GM21381 (cell line): ENCODE data around the gene TRAF3IP1.
"Not testable (repeated sequence)": the region's sequence is repeated elsewhere in the genome, so short reads cannot be mapped to it uniquely, and the experiment has no call there.

ENCODE experiments used
- ATAC-seq: cut with Tn5 transposase; IDR thresholded peaks from one replicate; pipeline ENCODE4 v1.9.1; 2021; ENCODE audit warnings: mild to moderate bottlenecking, moderate library complexity; ENCODE audit not compliant: unreplicated experiment

TRAF3IP1 gene

DNA sequence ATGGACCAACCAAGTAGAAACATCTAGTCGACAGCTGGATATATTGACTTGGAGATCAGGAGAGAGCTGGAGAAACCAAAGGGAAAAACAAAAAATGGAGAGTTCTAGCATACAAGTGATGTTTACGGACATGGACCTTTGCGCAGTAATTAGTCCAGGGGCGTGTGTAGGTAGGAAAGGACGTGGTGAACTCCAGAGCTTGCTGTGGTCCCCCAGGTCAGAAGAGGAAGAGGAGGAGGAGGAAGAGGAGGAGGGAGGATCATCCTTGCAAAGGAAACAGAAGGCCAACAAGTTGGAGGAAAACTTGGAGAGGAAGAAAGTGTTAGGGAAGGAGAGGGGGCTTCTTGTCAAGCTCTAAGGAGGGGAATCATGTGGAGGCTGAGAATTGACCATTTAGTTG is 17.5 kb downstream of the TRAF3IP1 start:
- no peak for ATAC-seq

DNA sequence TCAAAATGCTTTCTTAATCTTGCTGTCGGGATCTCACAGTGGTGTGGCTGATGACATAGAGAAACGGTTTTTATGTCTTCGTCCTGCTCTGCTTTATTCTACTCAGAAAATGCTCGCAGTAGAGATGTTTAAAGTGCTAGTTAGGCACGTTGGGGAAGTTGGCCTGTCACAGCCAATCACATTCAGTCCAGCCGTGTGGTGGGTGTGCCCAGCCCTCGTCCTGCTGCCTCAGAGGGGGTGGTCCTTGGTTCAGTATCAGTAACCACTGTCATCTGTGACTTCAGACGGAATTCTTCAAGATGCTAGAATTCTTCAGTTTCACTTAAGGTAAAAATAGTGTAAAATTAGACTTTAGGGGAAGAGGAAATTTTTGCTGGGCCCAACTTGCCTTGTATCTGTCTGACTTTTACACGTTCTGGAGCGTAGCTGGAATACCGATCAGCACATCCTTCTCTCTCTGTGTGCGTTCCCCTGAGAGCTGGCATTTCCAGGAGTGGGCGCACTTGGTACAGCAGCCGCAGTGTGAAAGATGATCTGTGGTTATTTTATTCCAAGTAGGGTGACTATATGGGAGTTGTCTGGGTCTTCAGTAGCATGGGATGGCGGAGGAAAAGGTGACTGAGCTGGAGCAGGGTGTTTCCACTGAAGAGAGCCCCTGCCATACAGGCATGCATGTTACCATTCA is 18.5 kb downstream of the TRAF3IP1 start:
- no peak for ATAC-seq

DNA sequence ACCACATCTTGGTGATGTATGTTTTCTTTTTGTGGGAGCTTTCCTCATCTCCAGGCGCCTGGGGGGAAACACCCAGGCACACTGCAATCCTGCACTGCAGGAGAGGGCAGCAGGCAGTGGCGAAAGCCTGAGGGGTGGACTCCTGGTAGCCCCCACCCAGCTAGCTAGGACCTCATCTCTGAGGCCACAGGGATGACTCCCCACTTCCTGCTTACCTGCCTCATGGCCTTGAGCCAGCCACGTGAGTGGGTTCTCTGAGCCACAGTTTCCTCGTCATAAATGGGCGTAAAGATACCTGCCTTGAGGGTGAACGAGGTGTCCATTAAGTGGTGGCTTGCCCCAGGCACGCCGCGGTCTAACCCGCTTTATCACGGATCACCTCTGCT is 19.1 kb downstream of the TRAF3IP1 start:
- no peak for ATAC-seq

DNA sequence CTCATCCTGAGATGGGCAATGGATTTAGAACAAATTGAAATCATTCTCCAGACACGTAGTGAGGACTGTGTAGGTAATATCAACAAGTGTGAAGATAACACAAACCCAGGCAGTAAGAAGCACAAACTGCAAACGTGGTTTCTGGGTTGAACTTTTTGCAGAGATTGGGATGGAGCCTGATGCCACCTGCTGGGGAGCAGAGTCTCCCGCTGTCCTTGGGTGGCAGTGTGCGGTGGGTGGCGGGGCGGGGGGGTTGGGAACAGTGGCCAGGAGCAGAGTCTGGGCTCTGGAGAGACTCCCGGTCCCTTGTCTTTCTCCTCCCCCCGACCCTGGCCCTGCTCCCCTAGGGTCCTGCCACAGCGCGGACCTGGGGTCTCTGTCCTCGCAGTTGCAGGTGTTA is 19.5 kb downstream of the TRAF3IP1 start:
- ATAC-seq: no peak

DNA sequence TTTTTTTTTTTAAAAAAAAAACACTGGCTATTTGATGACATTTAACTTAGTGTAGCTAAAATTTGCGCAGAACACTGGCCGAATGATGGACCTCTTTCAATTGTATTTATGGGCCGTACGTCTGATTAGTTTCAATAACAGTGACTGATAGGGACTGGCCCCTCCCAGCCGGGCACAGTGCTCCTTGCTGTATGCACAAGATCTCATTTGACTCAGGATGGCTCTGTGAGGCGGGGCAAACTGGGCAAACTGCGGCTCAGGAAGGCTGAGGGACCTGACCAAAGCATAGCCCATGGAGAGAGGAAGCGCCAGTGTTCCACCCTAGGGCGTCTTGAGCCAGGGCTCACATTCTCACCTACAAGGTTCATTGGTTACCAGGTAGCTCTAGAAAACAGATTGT is 21.2 kb downstream of the TRAF3IP1 start:
- no peak for ATAC-seq

DNA sequence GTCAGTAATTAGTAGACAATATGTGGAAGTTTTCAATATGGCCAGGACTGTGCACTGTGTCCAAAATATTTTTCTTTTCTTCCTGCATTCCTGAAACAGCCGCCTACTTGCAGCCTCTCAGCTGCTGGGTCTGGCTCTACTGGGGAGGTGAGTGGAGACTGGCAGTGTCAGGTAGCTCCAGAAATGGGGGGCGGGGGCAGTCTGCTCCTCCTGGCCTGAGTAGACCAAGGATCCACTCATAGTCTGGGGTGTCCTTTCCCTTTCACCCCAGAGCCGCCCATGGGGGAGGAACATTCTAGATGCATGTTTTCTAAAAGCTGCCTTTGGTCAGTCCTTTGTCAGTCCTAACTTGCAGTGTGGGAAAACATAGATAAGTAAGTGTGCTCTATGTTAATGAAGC is 23.7 kb downstream of the TRAF3IP1 start:
- no peak for ATAC-seq

DNA sequence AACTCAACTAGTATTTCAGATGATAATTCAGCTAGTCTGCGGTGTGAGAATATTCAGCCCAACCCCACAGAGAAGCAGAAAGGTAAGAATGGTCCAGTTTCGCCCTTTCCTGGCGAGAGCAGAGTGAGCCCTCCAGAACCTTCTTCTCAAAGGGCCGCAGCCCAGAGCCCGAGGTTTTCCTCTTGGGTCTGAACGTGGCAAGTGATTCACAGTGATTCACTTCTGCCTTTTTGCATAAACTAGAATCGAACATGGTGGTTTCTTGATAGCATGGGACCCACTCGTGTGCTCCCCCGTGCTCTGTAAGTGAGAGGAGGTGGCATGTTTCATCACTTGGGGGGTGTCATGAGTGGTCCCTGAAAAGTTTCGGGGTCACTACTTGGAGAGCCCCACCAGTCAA is 24.2 kb downstream of the TRAF3IP1 start:
- ATAC-seq: no peak

DNA sequence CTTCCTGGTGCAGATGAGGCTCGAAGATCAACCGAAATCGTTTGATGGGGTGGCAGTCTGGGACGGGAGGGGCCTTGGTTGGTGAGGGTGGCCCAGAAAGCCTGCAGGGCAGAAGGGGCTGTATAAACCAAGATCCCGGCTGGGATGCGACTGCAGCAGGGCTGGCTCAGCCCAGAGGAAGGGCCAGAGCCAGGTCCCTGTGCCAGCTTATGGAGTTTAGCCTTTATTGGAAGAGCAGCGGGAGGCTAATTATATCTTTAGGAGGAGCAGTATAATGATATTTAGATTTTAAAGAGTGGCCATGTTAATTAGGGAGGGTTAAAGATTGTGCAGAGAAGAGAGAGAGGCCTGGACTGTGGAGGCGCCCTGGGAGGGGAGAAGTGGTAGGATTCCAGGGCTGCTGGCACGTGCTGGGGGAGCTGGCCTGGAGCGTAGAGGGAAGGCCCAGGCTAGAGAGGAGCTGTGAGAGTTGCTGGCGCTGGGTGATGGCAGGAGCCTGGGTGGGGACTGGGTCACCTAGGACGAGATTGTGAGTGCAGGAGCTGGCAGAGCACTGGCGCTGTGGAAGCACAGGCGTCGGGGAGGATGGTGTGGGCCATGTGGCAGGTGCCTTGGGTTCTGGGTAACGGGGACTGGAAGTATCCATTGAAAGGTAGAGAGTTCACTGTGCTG is 25.1 kb downstream of the TRAF3IP1 start:
- no peak for ATAC-seq

DNA sequence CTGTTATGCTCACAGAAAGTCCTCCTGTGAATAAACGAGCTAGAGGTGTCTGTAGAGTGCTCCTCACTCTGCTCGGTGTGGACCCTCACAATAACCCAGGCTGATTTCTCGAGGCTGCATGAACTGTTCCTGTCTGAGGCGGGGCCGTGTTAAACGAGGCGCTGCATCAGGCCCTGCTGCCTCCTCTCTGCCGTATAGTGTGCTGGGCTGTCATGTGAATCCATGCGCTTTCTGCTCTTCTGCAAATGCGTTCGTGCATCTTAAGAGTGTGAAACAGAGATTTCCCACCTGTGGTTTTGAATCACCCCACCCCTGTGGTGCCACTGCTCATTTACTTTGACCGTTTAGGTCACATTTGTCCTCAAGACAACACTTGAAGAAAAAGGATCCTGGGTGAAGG is 26.2 kb downstream of the TRAF3IP1 start:
- no peak for ATAC-seq

DNA sequence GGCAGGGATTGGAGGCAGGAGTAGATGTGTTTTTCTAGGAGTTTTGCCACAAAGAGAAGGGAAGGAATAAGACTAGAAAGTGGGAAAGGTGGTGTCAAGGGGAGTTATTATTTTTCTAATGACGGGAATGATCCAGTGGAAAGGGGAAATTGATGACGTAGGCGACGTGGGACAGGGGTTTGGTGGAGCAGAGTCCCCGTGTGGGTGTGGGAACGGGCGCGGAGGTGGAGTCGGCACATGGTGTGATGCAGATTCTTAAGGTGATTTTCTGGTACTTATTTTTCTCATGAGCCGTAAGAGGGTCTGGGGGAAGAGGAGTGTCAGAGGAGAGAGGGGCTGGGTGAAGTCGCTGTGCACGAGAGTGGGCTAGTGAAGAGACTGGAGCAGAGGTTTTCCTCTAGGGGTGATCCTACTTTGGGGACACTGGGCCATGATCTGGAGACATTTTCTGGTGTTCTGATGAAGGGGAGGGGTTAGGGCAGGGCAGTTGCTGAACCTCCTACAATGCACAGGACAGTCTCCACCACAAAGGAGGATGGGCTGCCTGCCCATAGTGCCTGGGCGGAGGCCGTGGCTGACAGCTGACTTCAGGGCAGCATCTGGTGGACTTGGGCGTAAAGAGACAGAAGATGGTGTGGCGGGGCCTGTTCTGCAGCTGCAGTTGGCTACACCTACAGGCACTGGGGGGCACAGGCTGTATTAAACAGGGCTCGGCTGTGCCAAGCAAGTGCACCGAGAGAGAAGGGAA is 30.0 kb downstream of the TRAF3IP1 start:
- ATAC-seq: no peak

DNA sequence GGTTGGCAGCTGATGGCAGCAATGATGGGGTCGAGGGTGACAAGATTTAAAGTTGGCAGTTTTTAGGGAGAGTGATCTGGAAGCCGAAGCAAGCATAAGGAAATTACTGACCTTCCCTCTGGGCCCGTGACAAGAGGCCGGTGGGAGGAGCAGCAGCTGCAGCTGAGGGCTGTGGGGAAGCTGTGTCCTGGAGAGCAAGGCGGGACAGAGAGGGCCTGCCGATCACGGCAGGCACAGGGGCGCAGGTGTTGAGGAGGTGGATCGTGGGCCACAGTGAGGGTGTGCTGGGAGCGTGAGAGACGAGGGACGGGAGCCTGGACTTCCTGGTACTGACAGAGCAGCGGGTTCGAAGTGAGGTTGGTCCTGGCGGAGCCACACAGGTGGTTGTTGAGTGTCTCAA is 31.0 kb downstream of the TRAF3IP1 start:
- no peak for ATAC-seq

DNA sequence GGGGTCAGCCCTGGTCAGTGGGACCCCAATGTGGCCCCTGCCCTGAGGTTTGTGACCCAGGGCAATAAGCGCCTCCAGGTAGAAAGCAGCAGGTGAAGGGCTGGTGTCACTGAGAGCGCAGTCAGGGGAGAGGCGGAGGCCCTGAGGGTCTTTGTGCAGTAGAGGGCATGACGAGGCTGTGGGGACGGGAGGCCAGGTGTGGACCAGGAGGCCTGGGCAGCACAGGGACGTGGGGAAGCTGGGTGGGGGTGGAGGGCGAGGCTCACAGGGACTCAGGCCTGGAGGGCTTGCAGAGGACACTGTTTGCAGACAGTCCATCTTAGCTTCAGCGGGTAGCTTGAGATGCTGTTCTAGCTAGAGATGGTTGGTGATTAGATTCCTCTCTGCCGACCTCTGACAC is 32.0 kb downstream of the TRAF3IP1 start:
- ATAC-seq: no peak

DNA sequence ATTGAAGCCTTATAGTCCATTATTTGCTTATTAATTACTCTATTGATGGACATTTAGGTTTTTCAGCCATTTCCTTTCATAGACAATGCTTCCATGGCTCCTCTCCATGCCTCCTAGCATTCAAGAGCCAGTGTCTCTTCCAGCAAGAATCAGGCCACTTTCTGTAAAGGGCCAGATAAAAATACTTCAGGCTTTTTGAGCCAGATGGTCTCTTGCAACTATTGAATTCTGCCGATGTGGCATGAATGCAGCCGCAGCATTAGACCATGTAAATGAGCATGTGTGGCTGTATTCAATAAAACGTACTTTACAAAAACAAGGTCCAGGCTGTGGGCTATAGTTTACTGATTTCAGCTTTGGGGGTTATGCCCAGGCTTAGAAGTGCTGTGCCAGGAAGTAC is 38.5 kb downstream of the TRAF3IP1 start:
- ATAC-seq: no peak

DNA sequence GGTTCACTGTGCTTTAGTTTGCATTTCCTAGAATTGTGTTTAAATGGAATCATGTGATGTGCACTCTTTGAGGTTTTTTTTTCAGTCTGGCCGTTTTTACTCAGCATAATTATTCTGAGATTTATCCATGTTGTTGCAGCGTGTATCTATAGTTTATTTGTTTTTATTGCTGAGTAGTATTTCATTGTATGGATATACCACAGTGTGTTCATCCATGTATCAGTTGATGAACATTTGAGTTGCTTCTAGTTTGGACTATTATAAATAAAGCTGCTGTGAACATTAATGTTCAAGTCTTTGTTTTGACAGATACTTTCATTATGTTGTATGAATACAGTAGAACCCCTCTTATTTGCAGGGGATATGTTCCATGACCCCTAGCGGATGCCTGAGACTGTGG is 39.1 kb downstream of the TRAF3IP1 start:
- ATAC-seq: no peak

DNA sequence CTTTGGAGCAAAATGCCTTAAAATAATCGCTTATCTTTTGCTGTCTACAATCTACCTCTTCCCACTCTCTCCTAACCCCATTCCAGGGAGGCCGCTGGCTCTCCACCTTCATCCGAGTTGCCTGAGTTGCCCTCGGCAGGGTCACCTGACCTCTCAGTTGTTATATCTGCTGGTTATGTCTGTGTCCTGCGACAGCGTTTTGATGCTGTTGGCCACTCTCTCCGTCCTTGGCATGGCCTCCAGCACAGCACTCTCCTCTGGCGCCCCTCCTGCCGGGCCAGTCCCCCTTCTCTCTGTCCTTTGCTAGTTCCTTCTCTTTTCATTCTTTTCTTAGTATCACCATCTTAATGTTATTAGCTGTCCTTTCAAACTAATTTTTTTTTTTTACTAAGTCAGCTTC is 41.6 kb downstream of the TRAF3IP1 start:
- ATAC-seq: no peak

DNA sequence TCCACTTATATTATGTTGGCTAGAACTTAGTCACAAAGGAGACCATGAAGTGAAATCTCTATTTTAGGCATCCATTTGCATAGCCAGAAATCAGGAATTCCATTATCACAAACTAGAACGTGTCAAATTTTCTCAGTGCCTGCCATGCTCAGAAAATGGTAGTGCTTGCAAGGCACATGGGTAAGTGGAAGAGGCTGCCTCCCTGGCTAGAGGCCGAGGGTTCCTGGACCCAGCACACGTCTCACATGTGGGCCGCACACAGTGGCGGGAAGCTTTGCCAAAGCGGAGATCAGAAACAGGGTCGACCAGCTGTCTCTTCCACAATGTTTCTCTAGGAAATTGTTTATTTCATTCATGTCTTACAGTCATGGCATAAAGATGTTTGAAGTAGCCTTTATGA is 42.3 kb downstream of the TRAF3IP1 start:
- ATAC-seq: no peak

DNA sequence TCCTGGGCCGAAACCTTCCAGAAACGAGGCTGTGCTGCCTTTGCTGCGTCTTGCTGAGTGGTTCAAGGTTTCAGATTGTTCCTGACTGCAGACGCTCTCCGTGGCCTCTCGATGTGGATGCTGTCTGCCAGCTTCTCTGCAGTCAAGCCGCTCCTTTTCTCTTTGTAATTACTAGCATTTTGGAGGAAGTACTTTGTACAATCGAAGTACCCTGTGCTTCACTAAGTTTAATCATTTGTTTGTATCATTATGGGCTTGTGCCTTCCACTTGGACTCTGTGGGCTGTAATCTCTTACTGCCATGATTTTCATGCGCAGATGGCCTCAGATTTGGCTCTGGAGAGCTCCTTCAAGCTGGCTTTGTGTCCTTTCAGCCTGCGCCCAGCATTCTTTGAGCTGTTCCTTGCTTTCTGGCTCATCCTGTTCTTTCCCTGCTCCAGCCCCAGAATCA is 49.3 kb downstream of the TRAF3IP1 start:
- ATAC-seq: no peak

DNA sequence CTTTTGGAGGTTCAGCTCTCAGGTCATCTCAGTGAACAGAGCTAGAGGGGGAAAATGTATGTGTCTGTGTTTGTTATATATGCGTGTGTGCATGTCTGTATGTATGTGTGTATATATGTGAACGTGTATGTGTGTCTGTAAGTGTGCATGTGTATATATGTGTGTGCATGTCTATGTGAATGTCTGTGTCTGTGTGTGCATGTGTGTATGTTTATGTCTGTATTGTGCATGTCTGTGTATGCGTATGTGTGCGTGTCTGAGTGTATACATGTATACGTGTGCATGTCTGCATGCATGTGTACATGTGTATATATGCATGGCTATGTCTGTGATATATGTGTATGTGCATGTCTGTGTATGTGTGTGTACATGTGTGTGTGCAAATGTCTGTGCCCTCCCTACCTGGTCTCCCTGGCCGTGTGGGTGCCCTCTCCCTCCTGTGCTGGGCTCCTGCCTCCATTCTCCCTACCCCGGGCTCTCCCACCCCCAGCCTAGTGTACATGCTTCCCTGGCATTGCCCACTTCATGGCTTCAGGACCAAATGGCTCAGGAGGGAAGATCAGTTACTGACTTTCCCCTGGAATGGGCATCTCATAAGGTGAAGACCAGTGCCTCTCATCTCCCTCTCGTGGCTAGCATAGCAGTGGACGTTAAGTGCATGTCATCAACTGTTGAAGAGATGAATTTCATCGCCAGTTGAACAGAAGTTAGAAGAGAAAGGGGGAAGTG is 49.9 kb downstream of the TRAF3IP1 start:
- no peak for ATAC-seq

DNA sequence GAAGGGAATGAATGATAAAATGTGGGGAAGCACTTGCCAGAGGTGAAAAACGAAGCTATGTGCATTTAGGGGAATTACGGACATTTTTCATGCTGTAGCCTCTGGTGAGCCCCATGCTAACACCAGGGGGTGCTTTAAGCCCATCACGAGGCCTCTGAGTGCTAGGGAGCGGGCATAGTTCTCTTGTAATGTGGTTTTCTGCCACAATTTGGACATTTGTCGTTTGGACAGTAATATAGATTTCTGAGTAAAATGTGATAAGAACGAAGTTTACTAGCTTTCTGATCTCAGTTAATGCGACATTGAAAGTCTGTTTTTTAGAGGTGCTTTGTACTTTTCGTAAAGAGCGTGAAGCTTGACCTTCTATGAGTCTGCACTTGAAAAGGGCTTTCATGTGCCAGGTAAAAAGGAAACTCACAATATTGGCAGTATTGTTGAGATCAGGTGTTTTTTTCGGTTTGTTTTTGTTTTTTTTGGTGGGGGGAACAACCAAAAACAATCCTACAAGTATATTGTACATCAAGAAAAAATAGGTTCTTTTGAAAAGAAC is 50.6 kb downstream of the TRAF3IP1 start:
- no peak for ATAC-seq

DNA sequence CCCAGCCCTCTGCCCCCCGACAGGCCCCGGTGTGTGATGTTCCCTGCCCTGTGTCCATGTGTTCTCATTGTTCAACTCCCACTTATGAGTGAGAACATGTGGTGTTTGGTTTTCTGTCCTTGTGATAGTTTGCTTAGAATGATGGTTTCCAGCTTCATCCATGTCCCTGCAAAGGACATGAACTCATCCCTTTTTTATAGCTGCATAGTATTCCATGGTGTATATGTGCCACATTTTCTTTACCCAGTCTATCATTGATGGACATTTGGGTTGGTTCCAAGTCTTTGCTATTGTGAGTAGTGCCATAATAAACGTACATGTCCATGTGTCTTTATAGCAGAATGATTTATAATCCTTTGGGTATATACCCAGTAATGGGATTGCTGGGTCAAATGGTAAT is 52.0 kb downstream of the TRAF3IP1 start:
- ATAC-seq: not testable (repeated sequence)

DNA sequence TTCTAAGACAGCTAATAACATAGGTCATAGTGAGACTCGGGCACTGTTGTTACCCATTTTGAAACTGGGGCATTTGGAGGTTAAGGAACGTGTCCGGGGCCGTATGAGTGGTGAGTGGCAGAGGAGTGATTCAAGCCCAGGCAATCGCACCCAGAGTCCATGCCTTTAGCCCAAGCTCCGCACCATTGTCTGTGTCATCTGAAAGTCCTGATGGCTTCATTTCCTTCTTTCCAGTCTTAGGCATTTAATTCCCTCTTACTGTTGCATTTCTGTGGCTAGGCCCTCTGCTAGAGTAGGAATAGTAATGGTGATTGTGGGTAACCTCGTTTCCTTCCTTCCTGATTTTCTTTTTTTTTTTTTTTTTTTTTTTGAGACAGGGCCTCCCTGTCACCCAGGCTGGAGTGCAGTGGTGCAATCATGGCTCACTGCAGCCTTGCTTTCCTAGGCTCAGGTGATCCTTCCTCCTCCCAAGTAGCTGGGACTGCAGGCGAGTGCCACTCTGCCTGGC is 56.6 kb downstream of the TRAF3IP1 start:
- ATAC-seq: no peak
